NAMALWA (cell line): ENCODE measurements around the gene MTURN.

Source experiments
- DNase-seq: peaks from one replicate; pipeline ENCODE4 v3.0.0-alpha.2; 2015; ENCODE audit warnings: low spot score

Gene MTURN

DNA sequence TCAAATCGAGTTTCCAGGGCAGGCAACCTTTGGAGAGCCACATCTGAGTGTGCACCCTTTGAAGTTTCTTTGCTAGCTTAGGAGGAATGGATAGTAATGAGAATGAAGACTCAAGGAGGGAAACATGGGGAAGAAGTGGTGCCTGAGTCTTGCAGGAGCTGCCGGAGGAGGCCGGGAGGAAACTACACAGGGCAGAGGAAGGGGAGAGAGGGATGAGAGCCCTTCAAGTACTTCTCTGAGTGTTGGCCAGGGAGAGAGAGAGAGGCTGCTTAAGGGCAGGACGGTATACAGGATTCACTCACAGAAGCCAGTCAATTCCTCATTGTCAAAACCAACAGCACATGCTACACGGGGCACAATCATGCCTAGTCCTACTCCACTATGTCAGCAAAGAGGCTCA lies 75.2 kb downstream of the MTURN start:
- no peak for DNase-seq
